ENCODE results near the gene ZNF326. TPM values are rescaled to one million over a fixed set of nuclear protein-coding genes. Genes with fewer than 3 reads are reported as not detected.

The ZNF326 gene
- polyA plus RNA-seq, 1 donor: 89.1 TPM

DNA sequence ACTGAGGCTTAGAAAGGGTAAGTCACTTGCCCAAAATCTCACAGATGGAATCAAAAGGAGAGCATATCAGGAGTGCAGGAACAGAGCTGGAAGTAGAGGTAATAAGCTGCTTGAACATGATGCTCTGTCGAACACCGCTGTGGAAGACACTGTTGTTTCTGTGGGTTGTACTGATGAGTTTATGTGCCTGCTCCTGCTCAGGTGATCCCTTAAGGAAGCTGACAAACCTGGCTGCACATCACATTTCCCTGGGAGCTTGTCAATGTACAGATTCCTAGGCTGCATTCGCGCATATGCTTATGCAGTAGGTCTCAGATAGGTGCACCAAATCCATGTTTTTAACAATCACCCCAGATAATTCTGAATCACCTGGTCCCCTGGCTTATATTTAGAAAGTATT is 79.7 kb downstream of the ZNF326 start:
- DNase-seq: no peak

DNA sequence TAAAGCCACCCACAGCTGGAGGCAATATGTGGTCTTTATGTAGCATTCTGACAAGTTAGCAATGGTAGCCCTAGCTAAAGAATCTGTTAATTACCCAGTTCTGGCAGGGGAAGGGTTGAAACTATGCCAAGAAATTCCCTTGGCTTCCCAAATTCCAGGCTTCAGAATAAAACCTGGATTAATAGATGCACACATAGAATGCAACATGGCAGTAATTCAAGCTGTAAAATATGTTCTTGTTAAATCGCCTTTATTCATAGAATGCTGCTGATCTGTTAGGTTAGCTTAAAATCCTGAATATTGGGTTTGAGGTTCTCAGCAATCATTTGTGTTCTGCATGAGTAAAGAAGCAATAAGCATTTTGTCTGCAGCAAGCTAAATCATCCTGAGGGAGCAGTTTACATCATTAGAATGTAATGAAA is 80.1 kb downstream of the ZNF326 start:
- DNase-seq: no peak

DNA sequence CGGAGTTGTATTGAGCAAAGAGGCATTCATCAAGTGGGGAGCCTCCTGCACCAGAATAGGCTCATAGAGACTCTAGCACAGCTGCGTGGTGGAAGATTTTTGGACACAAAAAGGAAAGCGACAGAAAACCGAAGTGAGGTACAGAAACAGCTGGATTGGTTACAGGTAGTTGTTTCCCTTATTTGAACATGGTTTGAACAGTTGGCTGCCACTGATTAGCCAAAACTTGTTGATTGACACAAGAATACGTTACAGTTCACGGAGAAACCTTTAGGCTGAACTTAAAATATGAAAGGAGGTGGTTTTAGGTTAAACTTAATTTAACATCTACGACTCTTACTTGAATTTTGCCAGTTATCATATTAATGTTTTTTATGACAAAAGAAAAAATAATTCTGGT is 89.1 kb downstream of the ZNF326 start:
- DNase-seq: no peak

Other genes starting within 250 kb of the ZNF326 start
- 41.8 TPM for gene LRRC8D, start 174.1 kb upstream of the ZNF326 start, polyA plus RNA-seq (ENCODE audit: insufficient read length)